ENCODE data around the gene KIAA1755. TPM values are rescaled to one million over a fixed set of nuclear protein-coding genes. Genes with fewer than 3 reads are reported as not detected.
A peak's percentile ranks its signal among the peaks of the same experiment; 100 is the strongest.

The KIAA1755 gene
- total RNA-seq, 1 donor from 2014 or later, result 0.16 TPM

DNA sequence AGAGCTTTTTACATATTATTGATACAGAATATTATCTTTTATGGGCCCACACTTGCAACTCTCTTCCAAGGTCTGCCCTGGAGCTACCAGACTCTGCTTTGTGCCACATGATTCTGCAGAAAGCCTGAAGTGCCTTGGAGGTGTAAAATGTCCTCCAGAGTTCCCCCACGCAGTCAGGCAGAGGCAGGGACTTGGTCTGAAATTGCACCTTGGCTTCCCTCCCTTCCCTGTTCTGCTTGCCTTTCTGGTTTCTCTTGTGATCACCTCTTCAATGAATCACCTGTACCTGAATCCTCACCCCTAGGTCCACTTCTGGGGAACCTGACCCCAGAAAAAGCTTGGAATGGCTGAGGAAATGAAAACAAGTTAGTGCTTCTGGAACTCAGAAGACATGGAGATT, 52.4 kb downstream of the KIAA1755 start:
- no peak for DNase-seq (ENCODE audit: low read depth)

DNA sequence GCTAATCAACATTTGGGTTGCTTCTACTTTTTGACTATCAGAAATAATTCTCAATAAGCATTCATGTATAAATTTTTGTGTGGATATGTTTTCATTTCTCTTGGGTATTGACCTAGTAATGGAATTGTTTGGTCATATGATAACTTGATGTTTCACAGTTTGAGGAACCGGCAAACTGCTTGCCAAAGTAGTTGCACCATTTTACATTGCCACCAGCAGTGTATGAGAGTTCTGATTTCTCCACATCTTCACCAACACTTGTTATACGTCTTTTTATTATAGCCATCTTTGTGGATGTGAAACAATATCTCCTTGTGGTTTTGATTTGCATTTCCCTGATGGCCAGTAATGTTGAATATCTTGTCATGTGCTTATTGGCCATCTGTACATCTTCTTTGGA, 52.9 kb downstream of the KIAA1755 start:
- no peak for DNase-seq (ENCODE audit: low read depth)

DNA sequence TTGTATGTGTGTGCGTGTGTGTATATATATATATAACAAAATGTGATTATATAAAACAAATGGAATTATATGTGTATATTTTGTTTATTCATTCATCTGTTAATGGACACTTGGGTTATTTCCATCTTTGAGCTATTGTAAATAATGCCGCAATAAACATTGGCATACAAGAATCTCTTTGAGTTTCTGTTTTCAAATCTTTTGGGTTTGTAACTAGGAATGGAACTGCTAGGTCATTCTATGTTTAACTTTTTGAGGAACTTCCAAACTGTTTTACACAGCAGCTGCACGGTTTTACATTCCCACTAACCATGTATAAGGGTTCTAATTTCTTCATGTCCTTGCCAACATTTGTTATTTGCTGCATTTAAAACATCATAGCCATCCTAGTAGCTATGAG, 55.5 kb downstream of the KIAA1755 start:
- no peak for DNase-seq (ENCODE audit: low read depth)

DNA sequence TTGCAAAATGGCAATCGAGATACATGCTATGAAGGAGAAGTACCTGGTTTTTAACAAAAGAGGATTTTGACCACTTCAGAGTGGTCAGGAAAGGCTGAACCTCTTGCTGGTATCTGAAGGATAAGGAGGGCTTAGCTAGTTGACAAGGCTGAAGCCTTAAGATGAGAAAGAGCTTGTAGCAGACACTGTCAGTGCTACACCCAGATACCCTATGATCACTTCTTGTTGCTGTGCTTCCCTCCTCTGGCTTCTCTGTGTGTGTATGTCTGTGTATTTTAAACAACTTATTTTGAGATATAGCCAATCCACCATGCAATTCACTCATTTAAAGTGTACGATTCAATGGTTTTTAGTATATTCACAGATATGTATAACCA, 56.6 kb downstream of the KIAA1755 start:
- no peak for DNase-seq (ENCODE audit: low read depth)

DNA sequence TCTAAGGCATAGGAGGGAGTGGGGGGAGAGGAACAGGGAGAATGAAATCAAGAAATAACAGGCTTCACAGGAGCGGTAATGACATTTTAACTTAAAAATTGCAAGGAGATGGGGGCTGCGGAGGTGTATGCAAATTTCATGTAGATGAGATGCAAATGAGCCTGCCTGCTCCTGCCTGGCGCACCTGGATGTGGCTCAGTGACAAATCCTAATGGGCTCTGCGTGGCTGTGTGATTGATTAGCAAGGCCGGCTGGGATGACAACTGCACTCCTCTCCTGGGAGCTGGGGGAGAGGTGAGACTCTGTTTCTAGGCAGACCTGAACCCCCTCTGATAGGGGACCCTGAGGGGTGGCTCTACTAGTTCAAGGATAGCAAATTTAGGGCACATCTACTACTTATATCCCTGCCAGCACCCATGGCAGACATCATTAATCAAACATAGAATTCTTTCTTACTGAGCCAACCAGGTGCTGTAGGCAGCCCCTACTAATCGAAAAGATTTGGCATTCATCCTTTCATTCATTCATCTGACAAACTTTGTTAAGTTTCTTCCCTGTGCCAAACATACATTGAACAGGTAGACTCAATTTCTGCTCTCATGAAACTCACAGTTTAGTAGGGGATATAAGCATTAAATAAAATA, 57.1 kb downstream of the KIAA1755 start:
- DNase-seq (ENCODE audit: low read depth), result no peak

DNA sequence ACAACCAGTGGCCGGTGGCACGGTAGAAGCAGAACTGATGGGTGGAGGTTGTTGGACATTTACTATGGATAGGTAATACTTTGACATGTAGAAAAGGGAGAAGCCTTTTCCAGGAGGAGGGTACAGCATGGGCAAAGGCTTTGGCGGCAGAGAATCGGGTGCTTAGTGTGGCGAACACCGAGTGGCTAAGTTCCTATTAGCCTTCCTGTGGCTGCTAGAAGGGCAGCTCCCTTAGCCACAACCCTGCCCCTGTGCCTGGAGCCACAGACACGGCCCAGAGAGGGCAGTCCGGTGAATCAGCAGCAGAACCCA, 57.6 kb downstream of the KIAA1755 start:
- no peak for DNase-seq (ENCODE audit: low read depth)

DNA sequence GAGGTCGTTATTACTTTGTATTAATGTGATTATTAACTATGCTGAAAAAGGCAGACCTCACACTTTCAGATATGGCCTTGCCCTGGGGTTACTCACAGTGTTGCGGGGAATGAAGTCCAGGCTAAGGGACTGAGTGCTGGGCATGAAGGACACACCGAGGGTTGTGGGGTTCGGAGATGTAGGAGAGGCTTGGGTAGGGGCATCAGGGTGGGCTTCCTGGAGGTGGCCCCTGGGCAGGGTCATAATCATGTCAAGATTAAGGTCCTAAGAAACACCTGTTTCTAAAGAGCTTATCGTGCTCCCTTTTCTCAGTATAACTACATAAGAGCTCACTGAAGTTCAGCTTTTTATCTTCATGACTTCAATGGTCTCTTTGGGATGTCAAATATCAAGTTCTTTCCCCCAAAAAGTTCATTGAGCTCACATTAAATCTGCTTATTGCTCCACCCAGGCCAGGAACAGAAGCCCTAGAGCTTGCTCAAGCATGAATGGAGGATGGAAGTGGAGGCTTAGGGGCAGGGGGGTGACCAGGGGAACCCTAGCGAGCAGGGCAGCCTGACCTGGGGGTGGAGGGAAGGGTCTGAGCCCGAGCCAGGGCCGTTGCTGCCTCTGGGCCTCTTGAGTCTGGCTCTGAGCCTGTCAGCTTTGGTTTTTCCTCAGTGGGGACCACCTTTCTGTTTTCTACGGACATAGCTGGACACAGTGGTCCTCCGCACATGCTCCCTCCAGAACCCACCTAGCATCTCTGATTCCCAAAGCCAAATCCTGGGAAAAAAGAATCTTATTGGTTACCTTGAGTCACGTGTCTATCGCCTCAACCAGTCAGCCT, 58.2 kb downstream of the KIAA1755 start:
- DNase-seq (ENCODE audit: low read depth), result no peak

DNA sequence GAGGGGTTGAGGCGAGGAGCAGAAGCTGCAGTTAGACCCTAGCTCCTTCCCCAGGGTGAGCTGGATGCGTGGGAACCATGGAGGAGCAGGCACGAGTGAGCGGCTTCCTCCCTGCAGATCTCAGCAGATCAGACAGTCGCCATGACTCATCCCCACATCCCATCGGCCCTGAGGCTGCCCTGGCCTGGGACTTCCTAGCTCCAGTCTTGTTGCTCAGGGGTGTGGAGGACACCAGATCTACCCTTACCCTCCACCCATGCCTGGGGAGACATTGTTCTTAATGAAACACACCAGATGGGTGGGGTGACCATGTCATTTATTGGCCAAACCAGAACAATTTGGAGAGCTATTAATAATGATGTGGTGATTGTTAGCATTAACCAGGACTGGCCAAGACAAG, 59.2 kb downstream of the KIAA1755 start:
- DNase-seq (ENCODE audit: low read depth), result peak; percentile 55

DNA sequence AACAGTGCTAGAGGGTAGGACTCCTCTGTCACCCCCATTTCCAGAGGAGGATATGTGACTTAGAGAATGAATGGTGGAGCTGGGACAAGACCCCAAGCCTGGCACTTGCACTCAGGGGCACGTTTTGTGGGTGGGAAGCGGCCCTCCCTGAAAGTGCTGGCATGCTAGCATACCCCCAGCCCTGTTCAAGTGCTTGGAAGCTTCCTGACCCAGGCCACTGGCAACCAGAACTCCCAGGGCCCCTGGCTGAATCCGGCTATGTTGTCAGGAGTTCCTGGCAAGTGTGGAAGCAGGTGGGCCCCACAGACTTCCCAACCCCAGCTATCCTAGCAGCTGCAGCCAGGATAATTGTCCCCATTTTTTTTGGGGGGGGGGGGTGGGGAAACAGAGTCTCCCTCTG, 59.9 kb downstream of the KIAA1755 start:
- no peak for DNase-seq (ENCODE audit: low read depth)

DNA sequence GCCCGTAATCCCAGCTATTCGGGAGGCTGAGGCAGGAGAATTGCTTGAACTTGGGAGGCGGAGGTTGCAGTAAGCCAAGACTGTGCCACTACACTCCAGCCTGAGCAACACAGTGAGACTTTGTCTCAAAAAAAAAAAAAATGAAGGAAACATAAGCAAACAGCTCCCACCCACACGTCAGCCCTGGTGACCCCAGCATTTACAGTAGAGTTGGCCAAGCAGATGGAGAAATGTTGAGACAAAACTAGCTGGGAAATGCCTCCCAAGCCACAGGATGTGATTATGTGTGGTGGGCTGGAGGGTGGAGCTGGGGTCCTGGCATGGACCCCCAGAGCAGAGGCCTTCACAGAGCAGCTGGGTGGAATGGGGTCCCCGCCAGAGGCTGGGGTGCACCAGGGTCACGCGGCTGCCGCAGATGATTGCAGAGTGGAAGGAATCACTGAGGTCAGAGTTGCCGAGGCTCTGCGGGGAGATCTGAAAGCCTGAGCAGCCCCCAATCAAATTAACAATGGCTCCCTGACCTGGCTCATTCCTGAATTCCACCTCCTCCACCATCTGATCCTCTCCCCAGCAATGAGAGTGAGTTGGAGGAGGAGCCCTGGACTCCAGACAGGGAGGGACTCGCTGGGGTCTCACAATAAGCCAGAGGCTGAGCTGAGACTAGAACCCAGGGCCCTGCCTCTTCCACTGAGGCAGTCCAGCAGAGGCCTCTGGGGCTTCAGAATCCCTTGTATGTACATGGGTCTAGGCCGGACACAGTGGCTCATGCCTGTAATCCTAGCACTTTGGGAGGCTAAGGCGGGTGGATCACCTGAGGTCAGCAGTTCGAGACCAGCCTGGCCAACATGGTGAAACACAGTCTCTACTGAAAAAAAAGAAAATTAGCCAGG, 60.8 kb downstream of the KIAA1755 start:
- no peak for DNase-seq (ENCODE audit: low read depth)

DNA sequence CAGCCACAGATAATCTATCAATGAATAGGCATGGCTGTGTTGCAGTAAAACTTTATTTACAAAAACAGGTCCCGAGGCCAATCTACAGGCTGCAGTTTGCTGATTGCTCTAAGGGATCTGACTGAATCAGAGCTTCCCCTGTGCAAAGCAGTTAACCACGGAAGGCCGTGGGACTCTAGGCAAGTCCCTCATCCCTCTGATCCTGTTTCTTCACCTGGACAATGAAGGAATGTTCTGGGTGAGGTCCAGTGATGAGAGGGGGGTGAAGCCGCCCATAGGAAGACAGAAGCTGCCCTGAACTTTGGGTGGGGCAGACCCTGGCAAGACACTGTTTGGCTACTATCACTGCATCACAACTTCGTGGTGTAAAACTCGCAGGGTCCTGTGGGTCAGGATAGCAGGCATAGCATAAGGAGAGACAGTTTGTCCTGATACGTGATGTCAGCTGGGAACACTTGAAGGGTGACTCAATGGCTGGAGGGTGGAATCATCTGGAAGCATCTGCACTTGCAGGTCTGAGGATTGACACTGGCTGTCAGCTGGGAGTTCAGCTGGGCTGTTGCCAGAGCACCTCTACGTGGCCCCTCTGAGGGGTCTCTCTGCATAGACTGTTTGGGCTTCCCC, 62.2 kb downstream of the KIAA1755 start:
- no peak for DNase-seq (ENCODE audit: low read depth)

DNA sequence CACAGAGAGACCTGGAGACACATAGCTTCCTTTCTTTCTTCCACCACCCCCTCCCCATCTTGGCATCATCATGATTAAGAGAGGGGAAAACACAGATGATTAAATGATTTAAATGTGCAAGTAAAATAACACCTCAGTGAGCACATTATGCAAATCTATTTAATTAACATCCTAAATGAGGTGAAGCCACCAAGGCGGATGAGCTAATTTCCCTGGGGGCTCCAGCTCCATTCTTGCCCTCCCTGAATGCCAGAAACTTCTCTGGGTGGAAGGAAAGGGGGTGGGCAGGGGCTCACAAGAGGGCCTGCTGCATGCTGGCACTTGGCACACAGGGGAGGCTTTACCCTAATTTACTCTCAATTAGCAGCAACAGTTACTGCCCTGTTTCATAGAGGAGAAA, 62.9 kb downstream of the KIAA1755 start:
- DNase-seq (ENCODE audit: low read depth), result no peak

DNA sequence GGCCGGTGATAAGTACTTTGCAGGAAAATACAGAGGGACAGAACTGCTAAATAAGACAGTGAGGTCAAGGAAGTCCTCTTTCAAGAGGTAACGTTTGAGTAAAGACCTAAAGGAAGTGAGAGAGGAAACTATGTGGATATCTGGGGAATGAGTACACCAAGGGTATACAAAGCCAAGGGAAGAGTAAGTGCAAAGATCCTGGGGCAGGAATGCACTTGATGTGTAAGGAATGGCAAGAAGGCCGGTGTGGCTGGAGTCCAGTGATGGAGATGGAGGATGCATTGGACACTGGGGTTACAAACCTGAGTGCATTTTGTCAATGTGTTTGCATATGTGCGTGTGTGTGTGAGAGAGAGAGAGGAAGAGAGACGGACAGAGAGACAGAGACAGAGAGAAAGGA, 63.3 kb downstream of the KIAA1755 start:
- no peak for DNase-seq (ENCODE audit: low read depth)

DNA sequence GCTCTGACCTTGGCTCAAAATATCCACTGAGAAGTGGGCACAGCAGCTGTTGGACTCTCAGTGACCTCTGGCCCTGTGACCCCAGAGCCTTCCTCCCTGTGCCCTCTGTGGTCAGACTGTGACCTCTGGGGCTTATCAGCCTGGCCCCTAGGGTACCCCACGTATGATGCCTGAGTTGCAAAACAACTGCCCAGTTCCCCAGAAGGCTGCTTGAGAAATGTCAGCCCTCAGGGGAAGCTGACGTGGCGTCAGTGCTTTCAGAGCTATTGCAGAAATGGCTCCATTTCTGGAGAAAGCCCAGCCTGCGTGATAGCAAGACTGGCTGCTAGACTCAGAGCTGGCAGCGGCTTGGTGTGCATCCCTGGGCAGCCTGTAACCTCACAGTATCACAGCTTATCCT, 63.9 kb downstream of the KIAA1755 start:
- peak; percentile 61 for DNase-seq (ENCODE audit: low read depth)

DNA sequence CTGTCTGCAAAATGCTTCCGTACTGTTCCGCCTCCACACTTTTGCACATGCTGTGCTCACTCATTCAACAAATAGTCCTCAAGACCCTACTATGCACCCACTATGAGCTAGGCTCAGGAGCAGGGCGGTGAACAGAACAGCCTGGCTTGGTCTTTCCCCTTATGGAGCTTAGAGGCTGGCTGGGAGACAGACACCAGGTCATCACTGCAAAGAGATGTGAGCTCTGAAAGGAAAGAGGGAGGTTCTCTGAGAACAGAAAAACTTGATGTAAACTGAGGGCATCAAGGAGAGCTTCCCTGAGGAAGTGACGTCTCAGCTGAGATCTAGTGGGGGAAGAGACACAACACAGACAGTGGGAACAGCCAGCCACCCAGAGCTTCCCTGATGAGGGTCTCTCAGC, 64.5 kb downstream of the KIAA1755 start:
- DNase-seq (ENCODE audit: low read depth), result no peak

DNA sequence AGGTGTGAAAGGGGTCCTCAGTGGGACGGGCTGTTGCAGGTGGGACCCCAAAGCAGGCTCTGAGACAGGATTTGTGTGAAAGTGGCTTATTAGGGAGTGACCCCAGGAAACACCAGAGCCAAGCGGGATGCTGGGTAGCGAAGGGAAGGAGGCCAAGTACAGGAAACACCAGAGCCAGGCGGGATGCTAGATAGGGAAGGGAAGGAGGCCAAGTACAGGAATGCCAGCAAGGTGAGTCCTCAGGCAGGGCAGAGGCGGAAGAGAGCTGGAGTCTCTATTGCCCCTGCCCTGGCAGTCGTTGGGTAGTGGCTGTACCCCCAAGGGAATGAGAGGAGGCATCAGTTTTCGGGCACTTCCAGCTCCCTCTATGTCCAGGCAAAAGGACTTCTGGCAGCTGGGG, 65.0 kb downstream of the KIAA1755 start:
- no peak for DNase-seq (ENCODE audit: low read depth)

DNA sequence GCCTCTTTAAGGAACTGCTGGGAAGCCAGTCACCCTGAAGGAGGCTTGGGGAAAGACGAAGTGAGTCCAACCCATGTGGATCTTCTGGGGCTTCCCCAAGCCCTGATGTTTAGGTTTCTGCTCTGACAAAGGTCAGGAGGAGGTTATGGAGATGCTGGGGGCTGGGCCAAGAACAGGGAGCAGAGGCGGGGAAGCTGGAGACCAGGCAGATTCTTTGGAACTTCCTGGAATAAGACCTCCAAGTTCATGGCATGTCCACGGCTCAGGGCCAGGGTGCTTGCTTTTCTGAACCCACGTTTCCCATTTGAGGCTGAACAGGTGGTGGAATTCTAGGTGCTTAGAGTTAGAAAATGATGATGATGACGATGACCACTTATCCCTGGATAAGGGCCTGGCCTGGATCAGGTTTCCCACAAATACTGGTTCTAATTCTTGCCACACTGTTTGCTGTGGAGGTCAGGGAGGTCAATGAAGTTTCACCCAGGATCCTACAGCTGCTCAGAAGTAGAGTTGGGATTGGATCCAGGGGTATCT, 65.5 kb downstream of the KIAA1755 start:
- peak; percentile 51 for DNase-seq (ENCODE audit: low read depth)

DNA sequence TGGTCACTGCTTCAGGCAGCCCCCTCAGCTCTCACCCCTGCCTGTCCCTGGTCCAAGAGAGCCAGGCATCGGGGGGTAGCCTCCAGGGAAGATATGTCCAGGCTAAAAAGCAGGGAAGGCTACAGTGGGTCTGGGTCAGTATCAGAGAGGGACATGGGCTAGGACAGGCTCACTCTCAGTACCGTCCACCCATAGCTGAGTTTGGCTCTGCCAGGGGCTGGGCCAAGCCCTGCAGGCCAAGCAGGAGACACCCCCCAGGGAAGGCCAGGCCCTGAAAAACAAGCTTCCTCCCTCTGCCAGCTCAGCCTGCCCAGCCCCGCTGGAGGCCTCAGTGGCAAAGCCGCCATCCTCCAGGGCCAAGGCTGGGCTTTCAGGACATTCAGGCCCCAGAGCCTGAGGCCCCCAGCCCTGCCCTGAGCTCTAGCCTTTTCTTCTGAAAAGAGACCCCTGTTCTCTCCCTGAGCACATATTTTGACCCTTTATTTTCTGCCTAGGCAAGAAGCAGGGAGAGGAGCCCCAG, 66.9 kb downstream of the KIAA1755 start:
- DNase-seq (ENCODE audit: low read depth), result no peak

DNA sequence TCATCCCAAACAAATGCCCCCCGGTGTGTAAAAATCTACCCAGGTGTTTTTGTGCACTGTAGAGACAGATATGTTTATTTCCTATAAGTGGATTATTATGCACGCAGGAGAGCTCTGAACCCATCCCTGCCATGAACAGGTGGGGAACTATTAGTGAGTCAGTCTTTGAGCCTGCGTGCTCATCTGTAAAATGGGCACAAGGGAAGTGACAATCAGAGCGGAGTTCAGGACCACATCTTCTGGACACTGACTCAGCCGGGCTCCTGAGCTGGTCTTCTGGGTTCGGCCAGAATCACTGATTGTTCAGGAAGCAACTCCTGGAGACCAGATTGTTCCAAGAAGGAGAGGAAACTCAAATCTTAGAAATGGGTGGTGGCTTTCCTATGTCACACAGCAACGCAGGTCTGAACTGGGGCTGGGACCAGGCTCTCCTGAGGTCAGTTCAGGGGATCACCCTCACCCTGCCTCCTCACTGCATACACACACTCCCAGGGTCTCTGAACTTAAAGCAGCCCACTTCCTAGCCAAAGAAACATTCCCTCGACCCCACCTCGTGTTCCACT, 68.1 kb downstream of the KIAA1755 start:
- DNase-seq (ENCODE audit: low read depth), result no peak

DNA sequence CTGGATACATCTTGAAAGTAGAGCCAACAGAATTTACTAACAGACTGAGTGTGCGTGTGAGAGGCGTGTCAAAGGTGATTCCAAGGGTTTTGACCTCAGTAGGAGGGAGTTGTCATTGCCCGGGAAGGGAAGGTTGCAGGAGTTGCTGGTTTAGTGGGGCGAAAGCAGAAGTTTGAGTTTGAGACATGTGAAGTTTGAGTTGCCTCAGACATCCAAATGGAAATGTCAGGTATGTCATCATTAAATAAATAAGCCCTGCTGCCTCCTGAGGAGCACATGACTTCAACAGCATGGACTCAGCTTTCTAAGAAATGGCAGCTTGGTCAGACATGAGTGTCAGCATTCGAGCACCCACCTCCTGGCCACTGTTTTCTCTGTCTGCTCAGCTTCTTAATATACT, 68.9 kb downstream of the KIAA1755 start:
- DNase-seq (ENCODE audit: low read depth), result no peak

DNA sequence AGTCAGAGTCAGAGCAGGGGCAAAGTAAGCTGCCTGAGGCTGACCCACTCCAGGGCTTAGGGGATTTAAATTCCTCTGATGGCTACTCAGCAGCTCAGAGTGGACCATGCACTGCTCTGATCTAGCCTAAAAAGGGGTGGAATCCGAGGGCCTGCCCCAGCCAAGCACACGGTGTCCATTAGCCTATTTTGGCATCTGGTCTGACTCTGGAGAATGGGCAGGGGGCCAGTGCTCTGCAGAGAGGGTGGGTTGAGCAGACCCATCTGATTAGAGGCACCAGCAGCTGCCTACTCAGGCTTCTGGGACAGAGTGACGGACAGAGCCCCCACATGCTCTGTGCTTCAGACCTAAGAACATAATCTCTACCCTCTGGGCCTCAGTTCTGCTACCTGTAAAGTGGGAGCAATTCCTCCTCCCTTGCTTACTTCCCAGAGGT, 69.6 kb downstream of the KIAA1755 start:
- DNase-seq (ENCODE audit: low read depth), result peak; percentile 47

Measured in myocyte (in vitro differentiated cells).